IMR-90 (cell line): ENCODE measurements around the gene GTPBP4. TPM values are rescaled to one million over a fixed set of nuclear protein-coding genes. Genes with fewer than 3 reads are reported as not detected.

ENCODE experiments used
- ATAC-seq: fragments of 200-7000 bp; cut with Tn5 transposase; 2 replicates; pipeline ENCODE4 v1.9.1; 2020; ENCODE audit warnings: low read depth, mild to moderate bottlenecking, moderate library complexity
- BruUV-seq: library from RNA; stranded (reverse); fragments of 400-500 nt; replicated peaks from 2 replicates; lab custom pipeline; 2021; lab: Mats Ljungman, UMichigan
- CTCF ChIA-PET: fragments of 300-600 bp; formaldehyde crosslinking; extraction: SDS; loops from one replicate; lab custom pipeline; 2021; ENCODE audit warnings: antibody characterized with exemption; lab: Yijun Ruan, JAX
- POLR2A ChIA-PET: fragments of 300-600 bp; sonication (Branson Sonifier 250); formaldehyde crosslinking; loops from one replicate; lab custom pipeline; 2022; ENCODE audit warnings: antibody characterized with exemption; ENCODE audit not compliant: unreplicated experiment; lab: Charles Lee
- DNase-seq: peaks from one replicate; pipeline ENCODE4 v3.0.0; 2013
- H2AFZ ChIP-seq: replicated peaks from 2 replicates; pipeline ENCODE3; 2013; ENCODE audit warnings: low read length, mild to moderate bottlenecking; ENCODE audit not compliant: poor library complexity
- H2AK5ac ChIP-seq: 2 replicates; pipeline ENCODE4 v1.6.1; 2013; ENCODE audit warnings: low read depth, low read length, inconsistent platforms
- H2AK9ac ChIP-seq: replicated peaks from 2 replicates; pipeline ENCODE3; 2013; ENCODE audit warnings: mild to moderate bottlenecking, low read depth, low read length, moderate library complexity; ENCODE audit not compliant: poor library complexity
- H2BK120ac ChIP-seq: 2 replicates; pipeline ENCODE4 v1.6.1; 2013; ENCODE audit warnings: low read depth, low read length, inconsistent platforms
- H2BK15ac ChIP-seq: 3 replicates; pipeline ENCODE4 v1.6.1; 2013; ENCODE audit warnings: low read depth, low read length, inconsistent platforms
- H2BK20ac ChIP-seq: 2 replicates; pipeline ENCODE4 v1.6.1; 2013; ENCODE audit warnings: low read depth, mild to moderate bottlenecking, inconsistent platforms, low read length, moderate library complexity
- H2BK5ac ChIP-seq: 2 replicates; pipeline ENCODE4 v1.6.1; 2013; ENCODE audit warnings: mild to moderate bottlenecking, low read depth, low read length, inconsistent platforms; ENCODE audit not compliant: poor library complexity, severe bottlenecking
- H3K14ac ChIP-seq: replicated peaks from 2 replicates; pipeline ENCODE4 v1.6.1; 2013; ENCODE audit warnings: low read depth, low read length, inconsistent platforms
- H3K18ac ChIP-seq: 2 replicates; pipeline ENCODE4 v1.6.1; 2013; ENCODE audit warnings: low read depth, low read length, control low read depth
- H3K23ac ChIP-seq: 2 replicates; pipeline ENCODE4 v1.6.1; 2013; ENCODE audit warnings: low read depth, low read length, inconsistent platforms
- H3K27ac ChIP-seq: 2 replicates; pipeline ENCODE4 v1.5.1; 2013; ENCODE audit warnings: mild to moderate bottlenecking, control low read depth, low read length; ENCODE audit not compliant: insufficient read depth
- H3K27me3 ChIP-seq: 2 replicates; pipeline ENCODE4 v1.6.1; 2013; ENCODE audit warnings: low read length; ENCODE audit not compliant: control insufficient read depth, insufficient read depth
- H3K36me3 ChIP-seq: 2 replicates; pipeline ENCODE4 v1.6.1; 2013; ENCODE audit warnings: low read length, mixed read lengths; ENCODE audit not compliant: control insufficient read depth, insufficient read depth
- H3K4ac ChIP-seq: 2 replicates; pipeline ENCODE4 v1.6.1; 2013; ENCODE audit warnings: low read depth, low read length, inconsistent platforms
- H3K4me1 ChIP-seq: 2 replicates; pipeline ENCODE4 v1.6.1; 2013; ENCODE audit warnings: low read length, mixed read lengths; ENCODE audit not compliant: control insufficient read depth, insufficient read depth
- H3K4me2 ChIP-seq: 2 replicates; pipeline ENCODE4 v1.6.1; 2013; ENCODE audit warnings: low read depth, mild to moderate bottlenecking, control low read depth, low read length, moderate library complexity
- H3K4me3 ChIP-seq: 2 replicates; pipeline ENCODE4 v1.5.1; 2013; ENCODE audit warnings: low read depth, mild to moderate bottlenecking, control low read depth, low read length, moderate library complexity; ENCODE audit not compliant: insufficient read depth
- H3K56ac ChIP-seq: 2 replicates; pipeline ENCODE4 v1.6.1; 2013; ENCODE audit warnings: low read length, inconsistent platforms; ENCODE audit not compliant: insufficient read depth; ENCODE audit errors: extremely low read depth
- H3K79me1 ChIP-seq, 2 experiments: 2 replicates each; pipeline ENCODE4 v1.6.1; 2013; ENCODE audit warnings: low read length in 2 of 2, inconsistent platforms in 1 of 2, low read depth in 1 of 2
- H3K9ac ChIP-seq: 2 replicates; pipeline ENCODE4 v1.6.1; 2013; ENCODE audit warnings: low read depth, low read length, control low read depth
- H3K9me1 ChIP-seq: 2 replicates; pipeline ENCODE4 v1.6.1; 2013; ENCODE audit warnings: low read length, inconsistent platforms; ENCODE audit not compliant: insufficient read depth
- H3K9me3 ChIP-seq: 2 replicates; pipeline ENCODE4 v1.6.1; 2013; ENCODE audit warnings: low read length; ENCODE audit not compliant: control insufficient read depth, insufficient read depth
- H4K20me1 ChIP-seq: 2 replicates; pipeline ENCODE4 v1.6.1; 2013; ENCODE audit warnings: low read length, inconsistent platforms; ENCODE audit not compliant: insufficient read depth
- H4K5ac ChIP-seq: 2 replicates; pipeline ENCODE4 v1.6.1; 2013; ENCODE audit warnings: mild to moderate bottlenecking, low read depth, low read length, control low read depth
- H4K8ac ChIP-seq, 2 experiments: 2 replicates each; pipeline ENCODE4 v1.6.1; 2013; ENCODE audit warnings: low read depth in 2 of 2, low read length in 2 of 2, control low read depth in 1 of 2, inconsistent platforms in 1 of 2
- H4K91ac ChIP-seq: 2 replicates; pipeline ENCODE4 v1.6.1; 2013; ENCODE audit warnings: low read depth, low read length, inconsistent platforms; ENCODE audit not compliant: insufficient read depth
- CEBPB ChIP-seq: IDR thresholded peaks from 2 replicates; pipeline ENCODE4 v1.6.1; 2012; ENCODE audit warnings: low read depth, low read length, improper control_type of control experiment
- MAFK ChIP-seq: IDR thresholded peaks from 2 replicates; pipeline ENCODE4 v1.6.1; 2012; ENCODE audit warnings: low read depth, low read length, improper control_type of control experiment
- MXI1 ChIP-seq: IDR thresholded peaks from 2 replicates; pipeline ENCODE4 v1.6.1; 2012; ENCODE audit warnings: low read depth, mild to moderate bottlenecking, low read length, moderate library complexity, borderline replicate concordance
- NFE2L2 ChIP-seq: fragments of 150-350 bp; IDR thresholded peaks from 2 replicates; pipeline ENCODE4 v1.6.1; 2016; ENCODE audit warnings: low read depth, mild to moderate bottlenecking, low read length
- POLR2A ChIP-seq: IDR thresholded peaks from 2 replicates; pipeline ENCODE4 v1.6.1; 2012; ENCODE audit warnings: mild to moderate bottlenecking, low read depth, low read length
- RCOR1 ChIP-seq: IDR thresholded peaks from 2 replicates; pipeline ENCODE4 v1.6.1; 2012; ENCODE audit warnings: mild to moderate bottlenecking, low read length, improper control_type of control experiment; ENCODE audit not compliant: insufficient replicate concordance
- SMC3 ChIP-seq: fragments of 150-350 bp; IDR thresholded peaks from 2 replicates; pipeline ENCODE4 v1.6.1; 2016; ENCODE audit warnings: low read depth, mild to moderate bottlenecking, antibody characterized with exemption, low read length, moderate library complexity
- WGBS, 2 experiments: methylation state at CpG; one replicate each; pipeline versions ENCODE4 v1.1.5 to v1.1.7; 2013; ENCODE audit warnings: missing lambda C conversion rate in 2 of 2; ENCODE audit not compliant: insufficient read length in 1 of 2; ENCODE audit errors: extremely low coverage in 2 of 2; 5-methylcytosine and 5-hydroxymethylcytosine counted together
- dilution Hi-C: fragments of 300-500 bp; cut with HindIII; formaldehyde crosslinking; loops from one replicate; pipeline ENCODE4 v1.14.3; 2018; ENCODE audit warnings: low sequenced_read_pairs; ENCODE audit not compliant: unreplicated experiment
- in situ Hi-C: fragments of 300-500 bp; cut with MboI; formaldehyde crosslinking; loops from 3 replicates; pipeline ENCODE4 v1.14.3; 2019; ENCODE audit warnings: low sequenced_read_pairs, inconsistent platforms, mixed read lengths
- intact Hi-C: fragments of 100-400 bp; cut with micrococcal nuclease; formaldehyde crosslinking; loops from 2 replicates; pipeline ENCODE4 v1.10.0; 2022
- polyA plus RNA-seq, 3 experiments: library from polyadenylated mRNA; depleted of rRNA; stranded (reverse); fragments of >200 nt; gene quantifications; 2 replicates each; pipeline ENCODE4 v1.2.3, GENCODE V29; 2012; ENCODE audit warnings: low replicate concordance in 1 of 3
- total RNA-seq: library from RNA; depleted of rRNA; stranded (reverse); fragments of >200 nt; gene quantifications from 2 replicates; pipeline ENCODE4 v1.2.3, GENCODE V29; 2012
- TF ChIP-seq, protein P1 (sequence below): fragments of 150-350 bp; IDR thresholded peaks from 2 replicates; pipeline ENCODE4 v1.6.1; 2017; ENCODE audit warnings: mild to moderate bottlenecking, antibody characterized with exemption, low read length, low read depth

GTPBP4 gene
- total and polyA plus RNA-seq, 2 of the 4 experiments (the other 2 are of a cell fraction): 46.2 to 48.6 TPM

DNA sequence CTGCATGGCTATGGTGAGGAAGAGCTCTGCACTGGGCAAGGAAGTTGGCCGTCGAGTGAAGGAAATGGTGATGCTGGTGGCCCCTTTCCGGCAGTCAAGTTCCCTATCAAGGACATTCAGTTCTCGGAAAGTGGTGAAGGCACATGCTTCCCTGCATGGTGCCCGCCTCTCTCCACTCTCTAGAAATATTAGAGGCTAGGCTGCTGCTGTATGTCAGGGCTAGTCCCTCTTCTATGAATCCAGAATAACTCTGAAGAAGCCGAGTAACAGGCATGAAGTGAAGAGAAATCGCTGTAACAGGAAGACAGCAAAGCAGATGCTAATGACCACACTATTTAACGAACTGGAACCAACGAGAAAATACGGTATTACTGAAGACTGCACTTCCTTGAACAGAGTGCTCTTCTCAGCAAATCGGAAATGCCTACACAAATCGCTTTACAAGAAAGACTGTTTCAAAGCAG is 55.3 kb downstream of the GTPBP4 start:
- no peak overlapping the region for H3K9ac ChIP-seq
- H2BK15ac ChIP-seq: no peak overlapping the region
- H3K79me1 ChIP-seq: peaks cover 18 to 45% of the 10 kb centered on the region in 2 experiments
- ChIA-PET CTCF (no interaction called here), POLR2A (no interaction called here)
- no peak overlapping the region for H3K18ac ChIP-seq
- H2BK120ac ChIP-seq: no peak overlapping the region
- no peak overlapping the region for H3K14ac ChIP-seq
- peaks cover 27% of the 10 kb centered on the region; the same call in 1 of the 2 replicates for H4K20me1 ChIP-seq
- no peaks in the 10 kb centered on the region for H3K27me3 ChIP-seq
- ATAC-seq (no peak), DNase-seq (no peak)
- peaks cover 8% of the 10 kb centered on the region; the same call in 1 of the 2 replicates for H3K9me1 ChIP-seq
- in situ Hi-C loops: no loop called here
- no TSS peak for BruUV-seq
- H2AK5ac ChIP-seq: no peak overlapping the region
- H2AK9ac ChIP-seq: no peak overlapping the region
- WGBS, 2 experiments: 89% methylated on average over 8 of the region's 12 CpGs; no CpG with 5 or more reads in 1 of the 2 experiments
- peaks cover 2% of the 10 kb centered on the region; the same call in 1 of the 2 replicates for H3K4me1 ChIP-seq
- no peak overlapping the region for H2BK20ac ChIP-seq
- no peak for TF ChIP-seq RCOR1
- TF ChIP-seq, protein P1, sequence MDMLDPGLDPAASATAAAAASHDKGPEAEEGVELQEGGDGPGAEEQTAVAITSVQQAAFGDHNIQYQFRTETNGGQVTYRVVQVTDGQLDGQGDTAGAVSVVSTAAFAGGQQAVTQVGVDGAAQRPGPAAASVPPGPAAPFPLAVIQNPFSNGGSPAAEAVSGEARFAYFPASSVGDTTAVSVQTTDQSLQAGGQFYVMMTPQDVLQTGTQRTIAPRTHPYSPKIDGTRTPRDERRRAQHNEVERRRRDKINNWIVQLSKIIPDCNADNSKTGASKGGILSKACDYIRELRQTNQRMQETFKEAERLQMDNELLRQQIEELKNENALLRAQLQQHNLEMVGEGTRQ: no peak
- no peak for TF ChIP-seq POLR2A
- no peak for TF ChIP-seq MXI1
- no peak for TF ChIP-seq CEBPB
- no peak for TF ChIP-seq MAFK
- no peak for TF ChIP-seq SMC3
- no peak for TF ChIP-seq NFE2L2
- H3K4me3 ChIP-seq: no peak overlapping the region
- dilution Hi-C loops: no loop called here
- no peak overlapping the region for H3K4me2 ChIP-seq
- intact Hi-C loops: no loop called here
- 0 out of 2 replicates have a peak overlapping the region, but pooled peaks have one; percentile 8 for H3K23ac ChIP-seq
- no peaks in the 10 kb centered on the region for H3K9me3 ChIP-seq
- no peak overlapping the region for H4K91ac ChIP-seq
- no peak overlapping the region for H2BK5ac ChIP-seq
- H2AFZ ChIP-seq: no peak overlapping the region
- H3K36me3 ChIP-seq: peaks cover 13% of the 10 kb centered on the region
- no peak overlapping the region for H4K5ac ChIP-seq
- H3K4ac ChIP-seq: no peak overlapping the region
- H4K8ac ChIP-seq: no peak overlapping the region
- no peak overlapping the region for H3K56ac ChIP-seq
- H3K27ac ChIP-seq: no peak overlapping the region
